Naive thymus-derived CD4-positive, alpha-beta T cell (primary cell): Measurements from ENCODE around the gene GLMN. TPM values are rescaled to one million over a fixed set of nuclear protein-coding genes. Genes with fewer than 3 reads are reported as not detected.

Experiments
- ATAC-seq: fragments of 150-1000 bp; cut with Tn5 transposase; 2 replicates; pipeline ENCODE4 v1.10.0; 2021; ENCODE audit warnings: mild to moderate bottlenecking, moderate library complexity
- CTCF ChIA-PET: fragments of 350-600 bp; sonication (Branson Sonifier 250); formaldehyde crosslinking; loops from one replicate; lab custom pipeline; 2021; ENCODE audit warnings: antibody characterized with exemption; lab: Charles Lee
- POLR2A ChIA-PET: fragments of 350-600 bp; sonication (Branson Sonifier 250); formaldehyde crosslinking; loops from one replicate; lab custom pipeline; 2021; ENCODE audit warnings: antibody characterized with exemption, inconsistent platforms; lab: Charles Lee
- DNase-seq, 9 donors: peaks; one replicate each; pipeline versions ENCODE4 v3.0.0 to v3.0.0-alpha.2; 2020 to 2022; ENCODE audit warnings: mixed read lengths in 1 of 9
- H3K27ac ChIP-seq: one replicate; pipeline ENCODE4 v1.7.0; 2013; ENCODE audit warnings: mild to moderate bottlenecking, low read depth, low read length, moderate library complexity
- H3K27me3 ChIP-seq, 2 donors: one replicate each; pipeline ENCODE4 v1.7.0; 2013; ENCODE audit warnings: low read length in 2 of 2, mild to moderate bottlenecking in 2 of 2, moderate library complexity in 2 of 2; ENCODE audit not compliant: control insufficient read depth in 2 of 2, insufficient read depth in 2 of 2
- H3K36me3 ChIP-seq, 3 experiments: 1 replicate in 2 of 3; 2 replicates in 1 of 3; pipeline ENCODE4 v1.7.0; 2013; ENCODE audit warnings: low read length in 3 of 3, mild to moderate bottlenecking in 3 of 3, moderate library complexity in 1 of 3; ENCODE audit not compliant: insufficient read depth in 3 of 3, control insufficient read depth in 2 of 3
- H3K4me1 ChIP-seq, 2 donors: one replicate each; pipeline ENCODE4 v1.7.0; 2013; ENCODE audit warnings: low read length in 2 of 2, mild to moderate bottlenecking in 2 of 2, moderate library complexity in 1 of 2; ENCODE audit not compliant: control insufficient read depth in 2 of 2, insufficient read depth in 2 of 2
- H3K4me3 ChIP-seq: 2 replicates; pipeline ENCODE4 v1.7.0; 2013; ENCODE audit warnings: mild to moderate bottlenecking, low read length
- H3K9me3 ChIP-seq, 3 experiments: 1 replicate in 2 of 3; 2 replicates in 1 of 3; pipeline ENCODE4 v1.7.0; 2013; ENCODE audit warnings: low read length in 3 of 3; ENCODE audit not compliant: control insufficient read depth in 2 of 3
- H3K27ac Mint-ChIP-seq, 9 donors: one replicate each; pipeline ENCODE4 v1.8.0; 2020 to 2022; ENCODE audit warnings: mixed read lengths in 9 of 9, mild to moderate bottlenecking in 8 of 9, moderate library complexity in 5 of 9, inconsistent platforms in 2 of 9
- H3K27me3 Mint-ChIP-seq, 5 donors: one replicate each; pipeline ENCODE4 v1.8.0; 2021 to 2022; ENCODE audit warnings: mixed read lengths in 5 of 5, mild to moderate bottlenecking in 1 of 5
- H3K36me3 Mint-ChIP-seq, 5 donors: one replicate each; pipeline ENCODE4 v1.8.0; 2020 to 2022; ENCODE audit warnings: mixed read lengths in 5 of 5, mild to moderate bottlenecking in 3 of 5, inconsistent platforms in 1 of 5
- H3K4me1 Mint-ChIP-seq, 7 donors: one replicate each; pipeline ENCODE4 v1.8.0; 2020 to 2022; ENCODE audit warnings: mixed read lengths in 7 of 7, mild to moderate bottlenecking in 3 of 7, inconsistent platforms in 1 of 7
- H3K4me3 Mint-ChIP-seq, 10 donors: one replicate each; pipeline ENCODE4 v1.8.0; 2020 to 2022; ENCODE audit warnings: mild to moderate bottlenecking in 10 of 10, mixed read lengths in 10 of 10, moderate library complexity in 6 of 10, inconsistent platforms in 2 of 10
- H3K9me3 Mint-ChIP-seq, 11 donors: one replicate each; pipeline ENCODE4 v1.8.0; 2020 to 2022; ENCODE audit warnings: mixed read lengths in 11 of 11, mild to moderate bottlenecking in 4 of 11, inconsistent platforms in 1 of 11, moderate library complexity in 1 of 11
- intact Hi-C, 2 donors: fragments of 100-400 bp; cut with micrococcal nuclease; formaldehyde crosslinking; loops; one replicate each; pipeline ENCODE4 v1.15.1; 2023
- polyA plus RNA-seq, 2 donors: library from polyadenylated mRNA; unstranded; fragments of 300-500 nt; fragmentation: Illumina TruSeq; gene quantifications; one replicate each; pipeline ENCODE4 v1.2.3, GENCODE V29; 2021
- total RNA-seq, 6 experiments: library from RNA in 5 of 6; stranded (reverse) in 5 of 6; gene quantifications; 1 replicate in 5 of 6; 2 replicates in 1 of 6; pipeline ENCODE4 v1.2.3 and lab custom pipeline; 2021 to 2026

Gene GLMN
- total RNA-seq = 10 to 100 TPM; 13.9 to 27.0 (median 14.3) TPM
- 1 to 10 TPM; 8.6 to 9.7 TPM for polyA plus RNA-seq
- total RNA-seq (lab: John Stamatoyannopoulos, UW) = 7.3 reads per million, percentile 30 among the genes with 10 or more reads in this experiment

- Histone ChIP-seq H3K27ac (peak within 1 kb of the TSS; percentile 98), H3K9me3 (no peaks in the 10 kb centered on the region), H3K4me1 (peaks cover 10 to 19% of the 10 kb centered on the region in 2 donors), H3K36me3 (peaks cover 0 to 20% (median 0%) of the 10 kb centered on the region in 3 experiments), H3K4me3 (peak within 1 kb of the TSS; percentile 93), H3K27me3 (no peaks in the 10 kb centered on the region)
- DNase-seq (peak; percentile 55 to 86 (median 75)), ATAC-seq (peak; percentile 97)
- Mint-ChIP-seq H3K36me3 (peaks cover 10 to 27% (median 17%) of the 10 kb centered on the region in 5 donors), H3K27ac (peak within 1 kb of the TSS; percentile 91 to 99 (median 97)), H3K27me3 (no peaks in the 10 kb centered on the region), H3K4me3 (peak within 1 kb of the TSS; percentile 93 to 99 (median 97)), H3K4me1 (peaks cover 30 to 61% (median 48%) of the 10 kb centered on the region in 7 donors), H3K9me3 (no peaks in the 10 kb centered on the region)
- ChIA-PET CTCF (interaction anchor here (0.7 to 1.5 kb wide), 7 partner anchors 12 to 661 kb away, joined by 3 to 7 read pairs (median 3); no protein-coding TSS in a partner anchor), POLR2A (interaction anchor here (0.6 to 2.3 kb wide), 6 partner anchors 9 to 531 kb away, joined by 3 to 14 read pairs (median 4); no protein-coding TSS in a partner anchor)
- intact Hi-C loops = loop anchor here (1.0 to 10.0 kb wide), 13 partner anchors 15 to 1134 kb away; partner anchors contain the start of genes CDC7 (in 2 of the 2), BTBD8 (in 1 of the 2), RPL5 (in 1 of the 2) and TGFBR3 (in 1 of the 2)
Observed at GRCh38 chr1:92298573-92299476, at the start of gene GLMN, which contains the start of gene RPAP2. TSS of gene GLMN (minus strand) at chr1:92298987. CDS start at chr1:92297999, 988 bp downstream. TSS of gene RPAP2 (plus strand) at chr1:92299059. CDS start at chr1:92299074, 15 bp downstream.

GRCh38 chr1:92346866-92347640, 48.3 kb upstream of the GLMN start:
- ChIA-PET POLR2A (no interaction called here), CTCF (no interaction called here)
- no peaks in the 10 kb centered on the region for H3K4me1 ChIP-seq
- Mint-ChIP-seq H3K27me3 (no peaks in the 10 kb centered on the region), H3K4me3 (no peak overlapping the region), H3K36me3 (peaks cover 13 to 46% (median 39%) of the 10 kb centered on the region in 5 donors), H3K27ac (peak overlapping the region in 2 of 9 donors; percentile 46 to 62), H3K9me3 (peaks cover 0 to 6% (median 0%) of the 10 kb centered on the region in 11 donors), H3K4me1 (peaks cover 0 to 19% (median 5%) of the 10 kb centered on the region in 7 donors)
- DNase-seq (no peak), ATAC-seq (no peak)
- no peak overlapping the region for H3K4me3 ChIP-seq
- H3K27ac ChIP-seq = no peak overlapping the region
- intact Hi-C loops = loop anchor here in 1 of 2 donors (5.0 kb wide), 1 partner anchor 35 kb away; no protein-coding TSS in a partner anchor
- no peaks in the 10 kb centered on the region for H3K27me3 ChIP-seq
- H3K36me3 ChIP-seq = peaks cover 0 to 10% (median 1%) of the 10 kb centered on the region in 3 experiments
- no peaks in the 10 kb centered on the region for H3K9me3 ChIP-seq

- Mint-ChIP-seq H3K27me3 (no peaks in the 10 kb centered on the region), H3K9me3 (no peaks in the 10 kb centered on the region), H3K27ac (no peak overlapping the region), H3K36me3 (peaks cover 10 to 46% (median 36%) of the 10 kb centered on the region in 5 donors), H3K4me1 (peaks cover 0 to 17% (median 1%) of the 10 kb centered on the region in 7 donors), H3K4me3 (no peak overlapping the region)
- Histone ChIP-seq H3K4me3 (no peak overlapping the region), H3K27ac (no peak overlapping the region), H3K27me3 (no peaks in the 10 kb centered on the region), H3K36me3 (peaks cover 0 to 3% (median 1%) of the 10 kb centered on the region in 3 experiments), H3K4me1 (no peaks in the 10 kb centered on the region), H3K9me3 (no peaks in the 10 kb centered on the region)
- CTCF ChIA-PET = no interaction called here
- ATAC-seq (no peak), DNase-seq (no peak)
- POLR2A ChIA-PET = no interaction called here
- intact Hi-C loops = no loop called here
Observed at GRCh38 chr1:92343061-92343460, 44.3 kb upstream of the GLMN start.

- H3K36me3 Mint-ChIP-seq = peaks cover 9 to 42% (median 33%) of the 10 kb centered on the region in 5 donors
- no peak for ATAC-seq
- intact Hi-C loops = no loop called here
- H3K27ac Mint-ChIP-seq = peak overlapping the region in 1 of 9 donors; percentile 10
- Histone ChIP-seq H3K4me1 (no peaks in the 10 kb centered on the region), H3K36me3 (peaks cover 0 to 3% (median 0%) of the 10 kb centered on the region in 3 experiments), H3K27me3 (no peaks in the 10 kb centered on the region), H3K27ac (no peak overlapping the region), H3K4me3 (no peak overlapping the region), H3K9me3 (no peaks in the 10 kb centered on the region)
- no peak overlapping the region for H3K4me3 Mint-ChIP-seq
- no peaks in the 10 kb centered on the region for H3K9me3 Mint-ChIP-seq
- CTCF ChIA-PET = no interaction called here
- no peak for DNase-seq
- POLR2A ChIA-PET = no interaction called here
- H3K4me1 Mint-ChIP-seq = peaks cover 0 to 14% (median 0%) of the 10 kb centered on the region in 7 donors
- H3K27me3 Mint-ChIP-seq = no peaks in the 10 kb centered on the region
Observed at GRCh38 chr1:92342401-92342800, 43.6 kb upstream of the GLMN start.

DNA sequence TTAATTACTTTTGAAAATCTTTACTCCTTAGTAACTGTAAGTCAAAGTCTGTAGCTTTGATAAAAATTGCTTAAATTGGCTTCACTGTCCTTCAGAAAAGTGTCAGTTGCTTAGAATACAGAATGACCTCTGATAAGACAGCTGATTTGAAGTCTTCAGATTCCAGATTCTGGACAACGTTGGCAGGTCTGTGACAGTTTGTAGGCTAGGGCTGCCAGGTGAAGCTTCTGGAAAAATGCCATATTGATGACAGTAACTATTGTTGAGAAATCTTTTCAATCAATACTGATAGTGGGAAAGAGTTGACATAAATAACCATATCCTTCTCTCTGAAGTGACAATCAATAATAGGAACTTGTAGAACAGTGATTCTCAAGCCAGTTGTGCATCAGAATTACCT, 41.4 kb upstream of the GLMN start:
- no peaks in the 10 kb centered on the region for H3K4me1 ChIP-seq
- intact Hi-C loops = loop anchor here in 1 of 2 donors (2.0 kb wide), 1 partner anchor 21 kb away; no protein-coding TSS in a partner anchor
- Mint-ChIP-seq H3K36me3 (peaks cover 15 to 42% (median 36%) of the 10 kb centered on the region in 5 donors), H3K4me1 (peaks cover 0 to 10% (median 0%) of the 10 kb centered on the region in 7 donors), H3K27me3 (no peaks in the 10 kb centered on the region), H3K27ac (no peak overlapping the region), H3K9me3 (no peaks in the 10 kb centered on the region), H3K4me3 (no peak overlapping the region)
- no peak overlapping the region for H3K4me3 ChIP-seq
- H3K27me3 ChIP-seq = no peaks in the 10 kb centered on the region
- ATAC-seq (no peak), DNase-seq (no peak)
- H3K9me3 ChIP-seq = no peaks in the 10 kb centered on the region
- ChIA-PET CTCF (interaction anchor here (0.6 to 0.7 kb wide), 2 partner anchors 29 to 494 kb away, joined by 3 read pairs; no protein-coding TSS in a partner anchor), POLR2A (interaction anchor here (0.7 kb wide), 1 partner anchor 9 kb away, joined by 3 read pairs; no protein-coding TSS in a partner anchor)
- peaks cover 0 to 9% (median 6%) of the 10 kb centered on the region in 3 experiments for H3K36me3 ChIP-seq
- H3K27ac ChIP-seq = no peak overlapping the region
